Measurements from ENCODE around the gene SCYL3. TPM values are rescaled to one million over a fixed set of nuclear protein-coding genes. Genes with fewer than 3 reads are reported as not detected.

SCYL3 gene
- total and polyA plus RNA-seq, 2 experiments from 2014 or later: 2.2 to 6.8 TPM

GRCh38 chr1:169860187-169860586, 33.5 kb downstream of the SCYL3 start:
- Histone ChIP-seq H3K4me3 (no peak overlapping the region), H3K27me3 (ENCODE audit: insufficient read depth) (no peaks in the 10 kb centered on the region), H3K79me2 (replicated peaks; ENCODE audit: insufficient read depth) (no peaks in the 10 kb centered on the region), H3K4me2 (no peak overlapping the region), H3K4me1 (ENCODE audit: insufficient read depth) (no peaks in the 10 kb centered on the region), H2AFZ (no peak overlapping the region), H4K20me1 (replicated peaks; ENCODE audit: insufficient read depth) (peaks cover 4% of the 10 kb centered on the region; the same call in 1 of the 2 replicates), H3K9me2 (ENCODE audit: insufficient read depth) (no peaks in the 10 kb centered on the region), H3K27ac (ENCODE audit: low read depth) (no peak overlapping the region), H3K36me3 (ENCODE audit: insufficient read depth) (0 out of 2 replicates have a peak, but pooled peaks cover 7% of the 10 kb centered on the region), H3F3A (replicated peaks; ENCODE audit: low read depth) (no peaks in the 10 kb centered on the region)
- DNase-seq (ENCODE audit: low spot score) (no peak), ATAC-seq (no peak)
- H3K4me3 Mint-ChIP-seq: no peak overlapping the region
- H3K36me3 Mint-ChIP-seq (ENCODE audit: low read depth): peaks cover 26% of the 10 kb centered on the region
- H3K27me3 Mint-ChIP-seq (ENCODE audit: insufficient read depth, low read depth, poor library complexity): no peaks in the 10 kb centered on the region
- TF ChIP-seq ETS1 (IDR thresholded peaks at IDR 0.05) (no peak), EZH2 (IDR thresholded peaks at IDR 0.05; ENCODE audit: low read depth, unreplicated experiment) (no peak), CREB1 (CRISPR knock-in tag; IDR thresholded peaks at IDR 0.05; ENCODE audit: low read depth) (no peak), JUNB (IDR thresholded peaks at IDR 0.05; ENCODE audit: unreplicated experiment) (no peak), EZH2phosphoT487 (IDR thresholded peaks at IDR 0.05; ENCODE audit: unreplicated experiment) (no peak)
- H3K9me3 Mint-ChIP-seq: no peaks in the 10 kb centered on the region
- no peaks in the 10 kb centered on the region for H3K4me1 Mint-ChIP-seq
- no peak overlapping the region for H3K27ac Mint-ChIP-seq

DNA sequence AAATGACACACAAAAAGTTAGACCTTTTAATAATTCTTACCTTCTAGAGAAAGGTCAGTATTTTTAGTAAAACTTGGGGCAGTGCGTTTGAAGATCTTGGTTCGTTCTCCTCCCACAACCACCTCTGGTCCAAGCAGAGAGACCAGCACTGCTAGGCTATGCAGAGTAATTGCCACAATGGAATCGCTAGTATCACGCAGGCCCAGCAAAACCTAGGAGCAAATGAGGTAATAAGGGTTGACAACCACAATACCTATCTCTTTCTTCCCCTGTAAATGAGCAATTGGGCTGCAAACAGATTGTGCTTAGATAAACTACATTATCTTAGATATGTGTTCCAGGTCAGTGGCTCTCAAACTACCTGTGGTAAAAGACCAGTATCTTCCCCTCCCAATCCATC, 34.7 kb downstream of the SCYL3 start:
- H3F3A ChIP-seq (replicated peaks; ENCODE audit: low read depth): no peaks in the 10 kb centered on the region
- H3K4me3 ChIP-seq: no peak overlapping the region
- H2AFZ ChIP-seq: no peak overlapping the region
- Mint-ChIP-seq H3K4me3 (no peak overlapping the region), H3K27me3 (ENCODE audit: insufficient read depth, low read depth, poor library complexity) (no peaks in the 10 kb centered on the region), H3K27ac (no peak overlapping the region), H3K4me1 (no peaks in the 10 kb centered on the region), H3K36me3 (ENCODE audit: low read depth) (peaks cover 34% of the 10 kb centered on the region), H3K9me3 (no peaks in the 10 kb centered on the region)
- no peaks in the 10 kb centered on the region for H3K4me1 ChIP-seq (ENCODE audit: insufficient read depth)
- H3K36me3 ChIP-seq (ENCODE audit: insufficient read depth): 0 out of 2 replicates have a peak, but pooled peaks cover 7% of the 10 kb centered on the region
- no peak overlapping the region for H3K27ac ChIP-seq (ENCODE audit: low read depth)
- no peaks in the 10 kb centered on the region for H3K79me2 ChIP-seq (replicated peaks; ENCODE audit: insufficient read depth)
- DNase-seq (ENCODE audit: low spot score): no peak
- no peak overlapping the region for H3K4me2 ChIP-seq
- peaks cover 4% of the 10 kb centered on the region; the same call in 1 of the 2 replicates for H4K20me1 ChIP-seq (replicated peaks; ENCODE audit: insufficient read depth)
- no peaks in the 10 kb centered on the region for H3K9me2 ChIP-seq (ENCODE audit: insufficient read depth)
- ATAC-seq: no peak
- no peaks in the 10 kb centered on the region for H3K27me3 ChIP-seq (ENCODE audit: insufficient read depth)
- TF ChIP-seq JUNB (IDR thresholded peaks at IDR 0.05; ENCODE audit: unreplicated experiment): no peak
- TF ChIP-seq, protein P1, sequence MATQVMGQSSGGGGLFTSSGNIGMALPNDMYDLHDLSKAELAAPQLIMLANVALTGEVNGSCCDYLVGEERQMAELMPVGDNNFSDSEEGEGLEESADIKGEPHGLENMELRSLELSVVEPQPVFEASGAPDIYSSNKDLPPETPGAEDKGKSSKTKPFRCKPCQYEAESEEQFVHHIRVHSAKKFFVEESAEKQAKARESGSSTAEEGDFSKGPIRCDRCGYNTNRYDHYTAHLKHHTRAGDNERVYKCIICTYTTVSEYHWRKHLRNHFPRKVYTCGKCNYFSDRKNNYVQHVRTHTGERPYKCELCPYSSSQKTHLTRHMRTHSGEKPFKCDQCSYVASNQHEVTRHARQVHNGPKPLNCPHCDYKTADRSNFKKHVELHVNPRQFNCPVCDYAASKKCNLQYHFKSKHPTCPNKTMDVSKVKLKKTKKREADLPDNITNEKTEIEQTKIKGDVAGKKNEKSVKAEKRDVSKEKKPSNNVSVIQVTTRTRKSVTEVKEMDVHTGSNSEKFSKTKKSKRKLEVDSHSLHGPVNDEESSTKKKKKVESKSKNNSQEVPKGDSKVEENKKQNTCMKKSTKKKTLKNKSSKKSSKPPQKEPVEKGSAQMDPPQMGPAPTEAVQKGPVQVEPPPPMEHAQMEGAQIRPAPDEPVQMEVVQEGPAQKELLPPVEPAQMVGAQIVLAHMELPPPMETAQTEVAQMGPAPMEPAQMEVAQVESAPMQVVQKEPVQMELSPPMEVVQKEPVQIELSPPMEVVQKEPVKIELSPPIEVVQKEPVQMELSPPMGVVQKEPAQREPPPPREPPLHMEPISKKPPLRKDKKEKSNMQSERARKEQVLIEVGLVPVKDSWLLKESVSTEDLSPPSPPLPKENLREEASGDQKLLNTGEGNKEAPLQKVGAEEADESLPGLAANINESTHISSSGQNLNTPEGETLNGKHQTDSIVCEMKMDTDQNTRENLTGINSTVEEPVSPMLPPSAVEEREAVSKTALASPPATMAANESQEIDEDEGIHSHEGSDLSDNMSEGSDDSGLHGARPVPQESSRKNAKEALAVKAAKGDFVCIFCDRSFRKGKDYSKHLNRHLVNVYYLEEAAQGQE (IDR thresholded peaks at IDR 0.05; ENCODE audit: unreplicated experiment): no peak
- TF ChIP-seq NANOG (IDR thresholded peaks at IDR 0.05; ENCODE audit: borderline replicate concordance): no peak
- no peak for TF ChIP-seq EZH2 (IDR thresholded peaks at IDR 0.05; ENCODE audit: low read depth, unreplicated experiment)
- TF ChIP-seq EZH2phosphoT487 (IDR thresholded peaks at IDR 0.05; ENCODE audit: unreplicated experiment): no peak
- no peak for TF ChIP-seq CREB1 (CRISPR knock-in tag; IDR thresholded peaks at IDR 0.05; ENCODE audit: low read depth)
- no peak for TF ChIP-seq ZNF462 (CRISPR knock-in tag; IDR thresholded peaks at IDR 0.05)
- no peak for TF ChIP-seq ZNF331 (CRISPR knock-in tag; IDR thresholded peaks at IDR 0.05; ENCODE audit: low read depth)
